NCI-H1694 (cell line): ENCODE data around the gene CRADD.
"Not testable (repeated sequence)": the region's sequence is repeated elsewhere in the genome, so short reads cannot be mapped to it uniquely, and the experiment has no call there.

Experiments used
- DNase-seq: peaks from one replicate; lab custom pipeline; 2025; lab: John Stamatoyannopoulos, UW

CRADD gene

DNA sequence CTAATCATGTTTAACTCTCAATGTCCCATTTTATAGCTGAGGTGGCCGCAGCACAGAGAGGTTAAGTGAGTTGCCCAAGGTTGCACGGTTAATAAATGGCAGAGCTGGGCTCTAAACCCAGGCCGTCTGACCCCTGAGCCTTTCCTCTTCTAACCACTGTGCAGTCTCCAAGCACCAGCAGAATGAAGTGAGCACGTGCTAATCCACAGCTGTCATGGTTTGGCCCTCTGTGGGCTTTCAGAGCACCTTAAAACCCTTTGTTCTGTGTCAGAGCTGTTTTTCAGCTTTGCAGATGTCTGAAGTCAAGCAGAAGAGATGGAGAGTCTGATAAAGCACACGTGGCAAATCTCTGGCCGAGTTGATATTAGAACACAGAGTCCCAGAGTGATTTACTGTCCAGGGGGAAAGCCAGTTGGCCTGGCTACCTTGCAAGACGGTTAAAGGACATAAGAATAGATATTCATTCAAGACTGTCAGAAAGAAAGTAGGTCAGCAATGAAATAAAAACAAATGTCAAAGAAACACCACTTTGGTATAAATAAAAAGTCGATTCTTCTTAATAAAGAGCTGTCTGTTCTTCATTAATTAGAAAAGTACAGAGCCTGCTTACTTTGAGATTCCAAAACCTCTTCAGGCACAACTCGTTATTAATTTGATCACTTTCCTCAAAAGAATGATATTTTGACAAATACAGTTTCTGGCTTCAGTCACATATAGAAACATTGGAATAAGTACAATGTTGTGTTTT is 107.3 kb downstream of the CRADD start:
- no peak for DNase-seq

GRCh38 chr12:93785249-93786010 is 108.3 kb downstream of the CRADD start:
- DNase-seq, result no peak

GRCh38 chr12:93786656-93787397 is 109.7 kb downstream of the CRADD start:
- DNase-seq, result no peak

DNA sequence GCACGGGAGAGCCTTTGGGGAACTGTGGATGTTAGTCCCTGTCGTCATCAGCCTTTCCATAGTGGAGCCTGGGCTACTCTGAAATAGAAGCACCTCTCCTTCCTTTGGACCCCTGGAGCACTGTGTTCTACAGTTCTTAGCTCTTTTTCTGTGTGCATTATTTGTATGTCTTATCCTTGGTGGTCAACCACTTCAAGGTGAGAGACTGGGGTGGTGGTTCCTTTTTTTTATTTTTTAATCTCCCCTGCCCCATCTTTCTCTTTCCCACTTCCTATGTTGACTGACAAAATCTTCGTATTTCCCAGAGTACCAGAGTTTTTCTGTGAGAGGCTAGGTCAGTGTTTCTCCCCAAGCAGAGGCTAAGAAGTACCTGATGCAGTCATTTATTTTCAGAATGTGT is 111.7 kb downstream of the CRADD start:
- DNase-seq, result no peak

DNA sequence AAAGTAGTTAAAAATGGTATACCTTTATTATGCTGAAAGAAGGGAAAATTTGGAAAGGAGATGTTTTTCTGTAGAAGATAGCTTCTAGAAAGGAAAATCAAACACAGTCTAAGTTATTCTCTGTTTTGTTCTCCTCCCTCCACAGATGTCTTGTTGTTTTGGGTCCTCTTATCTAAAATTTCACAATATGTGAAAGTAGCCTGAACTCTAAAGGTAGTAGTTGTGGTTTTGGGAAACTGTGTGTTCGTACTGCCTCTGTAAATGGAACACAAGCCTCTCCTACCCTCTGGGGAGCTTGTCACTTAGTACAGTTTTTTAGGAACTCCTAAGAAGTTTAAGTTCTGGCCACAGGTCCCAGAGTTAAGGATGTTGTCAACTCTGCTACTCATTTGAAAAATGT is 112.6 kb downstream of the CRADD start:
- no peak for DNase-seq

DNA sequence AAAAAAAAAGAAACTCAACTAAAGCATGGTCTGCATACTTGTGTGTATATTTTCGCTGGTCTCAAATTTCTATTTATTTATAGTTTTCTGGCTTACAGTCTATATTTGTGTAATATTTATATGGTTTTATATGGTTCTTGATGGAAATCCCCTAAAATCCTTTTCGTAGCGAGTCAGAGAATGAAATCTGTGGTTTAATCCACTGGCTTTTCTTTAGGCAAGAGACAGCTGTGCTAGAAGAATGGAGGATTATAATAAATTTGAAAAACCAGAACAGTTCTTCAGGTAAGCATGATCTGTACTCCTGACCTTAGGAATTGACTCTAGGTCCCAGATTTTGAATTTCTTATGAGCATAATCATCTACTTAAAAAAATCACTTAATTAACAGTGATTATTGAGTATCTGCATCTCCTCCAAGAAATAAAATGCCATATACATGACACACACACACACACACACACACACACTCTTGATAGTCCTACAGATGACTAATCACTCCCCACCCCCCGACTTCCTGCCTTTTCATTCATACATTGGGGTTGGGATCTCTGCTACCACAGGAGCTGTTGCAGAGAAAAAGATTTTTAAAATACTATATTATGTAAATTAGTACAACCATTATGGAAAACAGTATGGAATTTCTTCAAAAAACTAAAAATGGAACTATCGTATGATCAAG is 113.4 kb downstream of the CRADD start:
- no peak for DNase-seq

DNA sequence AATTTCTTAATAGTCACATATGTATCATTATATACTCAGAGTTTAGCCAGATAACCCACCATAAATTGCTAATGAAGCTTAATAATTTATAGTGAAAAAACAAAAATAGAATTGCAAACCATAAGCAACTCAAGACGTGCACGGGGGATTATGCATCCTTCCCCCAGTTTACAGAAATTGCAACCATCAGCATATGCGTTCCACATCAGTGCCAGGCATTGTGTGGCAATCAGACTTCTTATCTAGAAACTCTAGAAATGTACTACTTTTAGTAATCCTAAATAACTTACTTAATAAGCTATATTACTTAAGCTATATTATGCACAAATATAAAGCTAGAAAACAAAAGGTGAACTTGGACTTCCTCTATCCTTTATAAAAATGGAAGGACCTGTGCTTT is 115.8 kb downstream of the CRADD start:
- DNase-seq, result no peak

DNA sequence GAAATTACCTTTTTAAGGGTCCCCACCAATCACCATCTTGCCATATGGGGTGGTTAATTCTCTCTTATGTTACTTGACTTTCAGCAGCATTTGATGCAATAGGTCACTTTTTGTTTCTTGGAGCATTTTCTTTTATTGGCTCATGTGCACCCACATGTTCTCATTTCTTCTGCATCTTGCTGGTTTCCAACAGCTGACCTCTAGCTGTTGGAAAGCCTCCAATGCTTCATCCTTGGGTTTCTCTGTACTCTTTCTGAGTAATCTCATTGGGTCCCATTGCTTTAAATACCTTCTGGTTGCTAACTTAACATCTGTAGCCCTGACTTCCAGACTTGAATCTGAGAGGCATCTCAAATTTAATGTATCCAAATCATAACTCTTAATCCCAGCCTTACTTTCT is 116.8 kb downstream of the CRADD start:
- DNase-seq, result no peak

DNA sequence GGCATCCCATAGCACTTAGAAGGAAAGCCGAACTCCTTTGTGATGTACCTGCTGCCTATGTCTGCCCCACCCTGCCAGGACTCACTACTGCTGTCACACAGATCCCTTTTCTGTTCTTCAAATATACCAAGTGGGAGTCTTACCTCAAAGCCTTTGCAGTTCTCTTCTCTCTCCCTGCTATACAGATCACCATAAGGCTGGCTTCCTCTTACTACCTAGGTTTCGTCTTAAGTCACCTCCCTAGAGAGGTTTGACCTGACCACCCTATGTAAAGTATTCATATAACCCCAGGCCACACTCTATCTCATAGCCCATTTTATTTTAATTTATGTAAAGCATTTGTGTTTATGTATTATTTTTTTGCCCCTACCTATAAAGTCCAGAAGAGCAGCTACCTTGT is 117.6 kb downstream of the CRADD start:
- no peak for DNase-seq

DNA sequence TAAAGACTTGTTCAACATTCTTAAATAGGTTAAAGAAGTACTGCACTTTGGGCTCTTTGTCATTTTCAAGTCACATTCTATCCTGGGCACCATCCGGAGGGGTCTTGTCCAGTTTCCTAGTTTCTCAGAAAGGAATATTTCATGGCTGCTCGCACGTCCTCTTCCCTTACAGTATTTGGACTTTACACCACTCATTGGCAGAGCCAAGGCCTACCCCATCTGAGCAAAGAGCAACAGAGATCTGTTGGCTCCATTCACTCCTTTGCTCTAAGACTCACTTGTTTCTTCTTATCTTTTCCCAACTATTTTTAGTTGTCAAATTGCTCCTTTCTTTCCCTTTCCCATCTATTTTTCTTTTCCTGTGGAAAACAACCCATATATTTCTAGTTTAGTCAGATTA is 118.2 kb downstream of the CRADD start:
- DNase-seq, result no peak

DNA sequence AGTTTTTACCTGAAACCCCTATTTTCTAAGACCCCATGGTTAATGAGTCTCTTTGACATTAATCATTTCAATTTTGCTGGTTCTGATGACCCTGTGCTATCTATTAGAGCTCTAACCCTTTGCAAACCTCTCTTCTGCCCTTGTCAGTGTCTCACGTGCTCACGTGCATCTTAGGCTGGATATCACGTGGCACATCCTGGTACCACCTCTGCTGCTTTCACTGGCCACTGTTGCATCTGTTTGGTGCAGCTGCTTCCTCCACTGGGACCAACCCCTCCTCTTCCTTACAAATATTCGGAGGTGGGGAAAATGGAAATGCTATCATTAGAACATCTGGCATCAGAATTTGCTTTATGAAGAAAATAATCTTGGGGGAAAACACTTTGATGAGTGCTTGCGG is 119.6 kb downstream of the CRADD start:
- DNase-seq, result no peak

- DNase-seq, result no peak
Observed at GRCh38 chr12:93798279-93799151, 121.3 kb downstream of the CRADD start.

GRCh38 chr12:93801666-93802065 is 124.5 kb downstream of the CRADD start:
- DNase-seq, result not testable (repeated sequence)

DNA sequence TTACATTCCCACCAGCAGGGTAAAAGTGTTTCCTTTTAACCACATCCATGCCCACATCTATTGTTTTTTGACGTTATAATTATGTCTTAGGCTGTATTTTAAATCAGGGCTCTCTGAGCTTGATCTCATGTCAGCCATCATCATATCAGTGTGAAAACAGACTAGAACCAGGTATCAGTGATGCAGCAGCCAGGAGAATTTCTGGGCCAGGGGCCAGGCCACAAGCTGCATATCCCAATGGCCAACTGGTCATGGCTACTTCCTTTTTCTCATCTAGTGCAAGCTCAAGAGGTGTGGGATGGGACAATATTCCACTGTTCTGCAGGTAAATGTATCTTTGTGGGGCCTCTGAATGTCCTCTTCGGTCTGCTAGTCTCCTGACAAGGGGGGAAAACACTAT is 125.1 kb downstream of the CRADD start:
- no peak for DNase-seq

DNA sequence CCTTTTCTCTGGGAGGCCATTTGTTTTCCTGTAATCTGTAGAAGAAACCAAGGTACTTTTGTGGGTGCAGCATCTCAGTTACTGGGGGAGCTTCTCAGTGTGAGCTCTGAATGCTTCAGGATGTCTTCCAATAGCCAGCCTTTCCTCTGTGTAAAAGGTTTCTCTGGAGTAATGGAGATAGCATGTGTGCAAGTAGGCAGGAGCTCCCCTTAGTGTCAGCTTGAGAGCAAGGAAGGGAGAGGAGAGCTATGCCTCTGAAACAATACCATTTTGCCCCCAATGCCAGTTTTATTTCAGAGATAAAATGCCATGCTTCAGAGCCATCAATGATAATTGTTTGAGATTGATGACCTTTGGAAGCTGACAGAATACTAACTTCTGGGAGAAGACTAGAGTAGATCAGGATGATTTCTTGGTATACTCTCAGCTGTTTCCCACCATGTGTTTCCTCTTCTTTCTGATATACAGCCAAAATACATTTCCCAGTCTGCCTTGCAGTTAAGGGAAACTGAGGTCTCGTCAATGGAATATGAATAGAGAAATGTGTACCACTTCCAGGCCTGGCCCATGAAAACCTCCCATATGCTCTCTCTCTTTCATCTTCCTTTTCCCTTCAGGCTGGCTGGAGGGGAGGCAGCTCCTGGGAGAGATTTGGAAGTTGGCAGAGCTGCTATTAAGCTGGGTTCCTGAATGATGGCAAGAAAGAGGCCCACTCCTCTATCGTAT is 125.7 kb downstream of the CRADD start:
- DNase-seq, result no peak

- DNase-seq, result no peak
Observed at GRCh38 chr12:93803424-93803807, 126.2 kb downstream of the CRADD start.

DNA sequence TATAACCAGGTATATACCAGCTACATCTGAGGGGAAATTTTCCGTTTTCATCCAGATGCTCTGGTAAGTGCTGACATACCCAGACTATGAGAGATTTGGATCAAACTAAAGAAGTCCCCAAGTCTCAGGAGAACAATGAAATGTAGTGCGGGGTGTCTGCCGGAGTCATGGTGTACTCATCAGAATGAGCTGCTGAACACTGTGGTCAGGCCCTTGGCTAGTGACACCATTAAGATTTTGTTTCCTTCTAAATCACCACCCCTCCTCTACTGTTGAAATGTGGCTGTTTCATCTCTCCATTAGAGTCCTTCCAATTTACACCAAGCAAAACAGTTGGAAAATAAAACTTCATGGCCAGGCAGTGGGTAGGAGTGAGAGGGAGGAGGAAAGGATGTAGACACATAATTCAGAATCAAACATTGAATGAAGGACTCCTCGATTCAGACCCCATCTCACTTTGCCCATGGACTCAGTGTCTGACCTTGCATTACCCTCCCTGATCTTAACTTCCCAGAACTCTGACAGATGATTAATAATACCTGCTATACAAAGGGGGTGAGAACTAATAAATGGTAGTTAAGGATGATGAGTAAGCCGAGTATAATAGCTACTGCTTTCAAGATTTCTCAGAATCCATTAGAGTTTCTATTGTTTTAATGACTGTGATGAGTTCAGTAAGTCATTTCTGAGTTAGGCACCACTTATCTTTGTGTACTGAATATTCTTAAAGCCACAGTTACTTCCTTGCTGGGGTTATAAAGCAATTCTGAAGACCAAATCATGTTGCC is 127.4 kb downstream of the CRADD start:
- DNase-seq, result no peak

- DNase-seq, result no peak
Observed at GRCh38 chr12:93805736-93806141, 128.6 kb downstream of the CRADD start.

DNA sequence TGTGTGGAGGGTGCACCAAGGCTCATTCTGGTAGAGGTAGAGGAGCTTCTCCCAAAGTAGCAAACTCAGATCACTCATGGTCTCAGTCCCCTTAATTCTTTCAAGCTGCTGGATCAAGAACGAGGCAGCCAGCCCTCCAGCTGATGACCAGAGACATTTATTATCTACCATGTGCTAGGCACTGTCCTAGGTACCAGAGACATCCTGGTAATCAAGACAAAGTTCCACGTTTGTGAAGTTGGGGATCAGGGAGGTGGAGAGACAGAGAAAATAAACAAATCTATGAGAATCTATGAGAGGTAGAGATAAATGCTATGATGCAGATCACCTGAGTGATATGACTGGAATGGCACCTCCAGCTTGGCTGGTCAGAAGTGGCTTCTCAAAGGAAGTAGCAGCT is 130.2 kb downstream of the CRADD start:
- DNase-seq, result no peak
